ENCODE results near the gene RHBDF1. TPM values are rescaled to one million over a fixed set of nuclear protein-coding genes. Genes with fewer than 3 reads are reported as not detected.

Gene RHBDF1
- total and polyA plus RNA-seq, 10 of the 15 experiments (the other 5 are each of a cell fraction or from before 2014, with no cell fraction given) = 0.04 to 0.85 (median 0.36) TPM; not detected in 3

DNA sequence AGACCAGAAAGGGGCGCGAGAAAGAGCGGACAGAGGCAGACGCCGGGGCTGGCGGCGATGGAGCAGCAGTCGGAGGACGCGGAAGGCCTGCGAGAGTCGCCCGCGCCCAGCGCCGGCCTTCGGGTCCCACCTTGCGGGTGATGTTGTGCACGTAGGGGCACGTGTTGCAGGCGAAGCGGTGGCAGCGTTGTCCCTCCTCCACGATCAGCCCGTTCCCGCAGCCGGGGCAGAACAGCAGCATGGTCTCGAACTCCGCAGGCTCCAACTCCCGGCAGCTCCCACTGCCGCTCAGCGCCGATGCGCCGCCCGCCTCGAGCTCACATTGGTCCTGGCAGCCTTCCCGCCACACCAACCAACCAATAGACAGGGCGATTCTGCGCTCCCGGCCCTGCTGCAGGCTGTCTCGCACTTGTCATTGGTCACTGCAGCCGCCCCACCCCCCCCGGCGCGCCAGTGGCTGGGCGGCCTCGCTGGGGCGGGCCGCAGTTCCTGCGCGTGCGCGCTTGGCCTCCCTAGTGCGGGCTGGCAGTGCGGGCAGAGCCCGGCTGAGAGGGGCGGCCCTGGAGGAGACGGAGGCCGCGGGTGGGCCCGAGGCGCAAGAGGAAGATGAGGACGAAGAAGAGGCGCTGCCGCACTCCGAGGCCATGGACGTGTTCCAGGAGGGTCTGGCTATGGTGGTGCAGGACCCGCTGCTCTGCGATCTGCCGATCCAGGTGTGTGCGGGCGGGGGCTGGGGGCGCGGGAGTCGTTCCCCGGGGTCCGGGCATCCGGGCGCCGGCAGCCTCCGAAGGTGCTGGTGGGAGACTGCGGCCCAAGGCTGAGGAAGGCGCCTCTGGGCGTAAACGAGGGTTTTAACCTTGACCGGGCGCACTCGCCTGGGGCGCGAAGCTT, 18.8 kb downstream of the RHBDF1 start, which contains the start of the genes POLR3K and SNRNP25 (continued):
- TF ChIP-seq SIN3A (IDR thresholded peaks at IDR 0.05; ENCODE audit: low read depth, low read length) (peak; percentile 81), CHD2 (IDR thresholded peaks at IDR 0.05; ENCODE audit: borderline replicate concordance, low read depth, low read length) (peak; percentile 97), ESRRA (IDR thresholded peaks at IDR 0.05; ENCODE audit: low read length) (0 out of 2 replicates have a peak, but pooled peaks have one; percentile 9), LARP7 (IDR thresholded peaks at IDR 0.05) (peak; percentile 76), PML (IDR thresholded peaks at IDR 0.05; ENCODE audit: low read length) (no peak), ZSCAN29 (IDR thresholded peaks at IDR 0.05) (0 out of 2 replicates have a peak, but pooled peaks have one; percentile 46), YY1 (IDR thresholded peaks at IDR 0.05; ENCODE audit: low read depth, low read length) (no peak), MEF2A (IDR thresholded peaks at IDR 0.05; ENCODE audit: insufficient read depth, low read depth, low read length) (no peak), CHD4 (IDR thresholded peaks at IDR 0.05) (no peak), SP1 (IDR thresholded peaks at IDR 0.05; ENCODE audit: low read depth, low read length) (peak; percentile 99), MXI1 (IDR thresholded peaks at IDR 0.05; ENCODE audit: low read depth, low read length) (peak; percentile 87), NBN (IDR thresholded peaks at IDR 0.05) (0 out of 2 replicates have a peak, but pooled peaks have one; percentile 4), TAF1 (IDR thresholded peaks at IDR 0.05; ENCODE audit: borderline replicate concordance, low read depth, low read length) (peak; percentile 70; the same call in 1 of the 2 replicates)
- TF ChIP-seq, protein P1, sequence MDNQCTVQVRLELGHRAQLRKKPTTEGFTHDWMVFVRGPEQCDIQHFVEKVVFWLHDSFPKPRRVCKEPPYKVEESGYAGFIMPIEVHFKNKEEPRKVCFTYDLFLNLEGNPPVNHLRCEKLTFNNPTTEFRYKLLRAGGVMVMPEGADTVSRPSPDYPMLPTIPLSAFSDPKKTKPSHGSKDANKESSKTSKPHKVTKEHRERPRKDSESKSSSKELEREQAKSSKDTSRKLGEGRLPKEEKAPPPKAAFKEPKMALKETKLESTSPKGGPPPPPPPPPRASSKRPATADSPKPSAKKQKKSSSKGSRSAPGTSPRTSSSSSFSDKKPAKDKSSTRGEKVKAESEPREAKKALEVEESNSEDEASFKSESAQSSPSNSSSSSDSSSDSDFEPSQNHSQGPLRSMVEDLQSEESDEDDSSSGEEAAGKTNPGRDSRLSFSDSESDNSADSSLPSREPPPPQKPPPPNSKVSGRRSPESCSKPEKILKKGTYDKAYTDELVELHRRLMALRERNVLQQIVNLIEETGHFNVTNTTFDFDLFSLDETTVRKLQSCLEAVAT (IDR thresholded peaks at IDR 0.05) = 0 out of 2 replicates have a peak, but pooled peaks have one; percentile 13
- TF ChIP-seq, protein P2, sequence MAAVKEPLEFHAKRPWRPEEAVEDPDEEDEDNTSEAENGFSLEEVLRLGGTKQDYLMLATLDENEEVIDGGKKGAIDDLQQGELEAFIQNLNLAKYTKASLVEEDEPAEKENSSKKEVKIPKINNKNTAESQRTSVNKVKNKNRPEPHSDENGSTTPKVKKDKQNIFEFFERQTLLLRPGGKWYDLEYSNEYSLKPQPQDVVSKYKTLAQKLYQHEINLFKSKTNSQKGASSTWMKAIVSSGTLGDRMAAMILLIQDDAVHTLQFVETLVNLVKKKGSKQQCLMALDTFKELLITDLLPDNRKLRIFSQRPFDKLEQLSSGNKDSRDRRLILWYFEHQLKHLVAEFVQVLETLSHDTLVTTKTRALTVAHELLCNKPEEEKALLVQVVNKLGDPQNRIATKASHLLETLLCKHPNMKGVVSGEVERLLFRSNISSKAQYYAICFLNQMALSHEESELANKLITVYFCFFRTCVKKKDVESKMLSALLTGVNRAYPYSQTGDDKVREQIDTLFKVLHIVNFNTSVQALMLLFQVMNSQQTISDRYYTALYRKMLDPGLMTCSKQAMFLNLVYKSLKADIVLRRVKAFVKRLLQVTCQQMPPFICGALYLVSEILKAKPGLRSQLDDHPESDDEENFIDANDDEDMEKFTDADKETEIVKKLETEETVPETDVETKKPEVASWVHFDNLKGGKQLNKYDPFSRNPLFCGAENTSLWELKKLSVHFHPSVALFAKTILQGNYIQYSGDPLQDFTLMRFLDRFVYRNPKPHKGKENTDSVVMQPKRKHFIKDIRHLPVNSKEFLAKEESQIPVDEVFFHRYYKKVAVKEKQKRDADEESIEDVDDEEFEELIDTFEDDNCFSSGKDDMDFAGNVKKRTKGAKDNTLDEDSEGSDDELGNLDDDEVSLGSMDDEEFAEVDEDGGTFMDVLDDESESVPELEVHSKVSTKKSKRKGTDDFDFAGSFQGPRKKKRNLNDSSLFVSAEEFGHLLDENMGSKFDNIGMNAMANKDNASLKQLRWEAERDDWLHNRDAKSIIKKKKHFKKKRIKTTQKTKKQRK (IDR thresholded peaks at IDR 0.05; ENCODE audit: low read depth, low read length) = peak; percentile 87
- TF ChIP-seq, protein P3, sequence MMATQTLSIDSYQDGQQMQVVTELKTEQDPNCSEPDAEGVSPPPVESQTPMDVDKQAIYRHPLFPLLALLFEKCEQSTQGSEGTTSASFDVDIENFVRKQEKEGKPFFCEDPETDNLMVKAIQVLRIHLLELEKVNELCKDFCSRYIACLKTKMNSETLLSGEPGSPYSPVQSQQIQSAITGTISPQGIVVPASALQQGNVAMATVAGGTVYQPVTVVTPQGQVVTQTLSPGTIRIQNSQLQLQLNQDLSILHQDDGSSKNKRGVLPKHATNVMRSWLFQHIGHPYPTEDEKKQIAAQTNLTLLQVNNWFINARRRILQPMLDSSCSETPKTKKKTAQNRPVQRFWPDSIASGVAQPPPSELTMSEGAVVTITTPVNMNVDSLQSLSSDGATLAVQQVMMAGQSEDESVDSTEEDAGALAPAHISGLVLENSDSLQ (IDR thresholded peaks at IDR 0.05) = peak; percentile 97
- TF ChIP-seq, protein P4, sequence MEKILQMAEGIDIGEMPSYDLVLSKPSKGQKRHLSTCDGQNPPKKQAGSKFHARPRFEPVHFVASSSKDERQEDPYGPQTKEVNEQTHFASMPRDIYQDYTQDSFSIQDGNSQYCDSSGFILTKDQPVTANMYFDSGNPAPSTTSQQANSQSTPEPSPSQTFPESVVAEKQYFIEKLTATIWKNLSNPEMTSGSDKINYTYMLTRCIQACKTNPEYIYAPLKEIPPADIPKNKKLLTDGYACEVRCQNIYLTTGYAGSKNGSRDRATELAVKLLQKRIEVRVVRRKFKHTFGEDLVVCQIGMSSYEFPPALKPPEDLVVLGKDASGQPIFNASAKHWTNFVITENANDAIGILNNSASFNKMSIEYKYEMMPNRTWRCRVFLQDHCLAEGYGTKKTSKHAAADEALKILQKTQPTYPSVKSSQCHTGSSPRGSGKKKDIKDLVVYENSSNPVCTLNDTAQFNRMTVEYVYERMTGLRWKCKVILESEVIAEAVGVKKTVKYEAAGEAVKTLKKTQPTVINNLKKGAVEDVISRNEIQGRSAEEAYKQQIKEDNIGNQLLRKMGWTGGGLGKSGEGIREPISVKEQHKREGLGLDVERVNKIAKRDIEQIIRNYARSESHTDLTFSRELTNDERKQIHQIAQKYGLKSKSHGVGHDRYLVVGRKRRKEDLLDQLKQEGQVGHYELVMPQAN (conservative IDR thresholded peaks at IDR 0.05) = peak; percentile 90
- TF ChIP-seq, protein P5, sequence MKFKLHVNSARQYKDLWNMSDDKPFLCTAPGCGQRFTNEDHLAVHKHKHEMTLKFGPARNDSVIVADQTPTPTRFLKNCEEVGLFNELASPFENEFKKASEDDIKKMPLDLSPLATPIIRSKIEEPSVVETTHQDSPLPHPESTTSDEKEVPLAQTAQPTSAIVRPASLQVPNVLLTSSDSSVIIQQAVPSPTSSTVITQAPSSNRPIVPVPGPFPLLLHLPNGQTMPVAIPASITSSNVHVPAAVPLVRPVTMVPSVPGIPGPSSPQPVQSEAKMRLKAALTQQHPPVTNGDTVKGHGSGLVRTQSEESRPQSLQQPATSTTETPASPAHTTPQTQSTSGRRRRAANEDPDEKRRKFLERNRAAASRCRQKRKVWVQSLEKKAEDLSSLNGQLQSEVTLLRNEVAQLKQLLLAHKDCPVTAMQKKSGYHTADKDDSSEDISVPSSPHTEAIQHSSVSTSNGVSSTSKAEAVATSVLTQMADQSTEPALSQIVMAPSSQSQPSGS (IDR thresholded peaks at IDR 0.05; ENCODE audit: low read length) = no peak
- TF ChIP-seq, protein P6, sequence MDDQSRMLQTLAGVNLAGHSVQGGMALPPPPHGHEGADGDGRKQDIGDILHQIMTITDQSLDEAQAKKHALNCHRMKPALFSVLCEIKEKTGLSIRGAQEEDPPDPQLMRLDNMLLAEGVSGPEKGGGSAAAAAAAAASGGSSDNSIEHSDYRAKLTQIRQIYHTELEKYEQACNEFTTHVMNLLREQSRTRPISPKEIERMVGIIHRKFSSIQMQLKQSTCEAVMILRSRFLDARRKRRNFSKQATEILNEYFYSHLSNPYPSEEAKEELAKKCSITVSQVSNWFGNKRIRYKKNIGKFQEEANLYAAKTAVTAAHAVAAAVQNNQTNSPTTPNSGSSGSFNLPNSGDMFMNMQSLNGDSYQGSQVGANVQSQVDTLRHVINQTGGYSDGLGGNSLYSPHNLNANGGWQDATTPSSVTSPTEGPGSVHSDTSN (IDR thresholded peaks at IDR 0.05; ENCODE audit: insufficient replicate concordance, low read depth, low read length) = peak; percentile 91
